H9 (cell line): ENCODE measurements around the gene SLF1. TPM values are rescaled to one million over a fixed set of nuclear protein-coding genes. Genes with fewer than 3 reads are reported as not detected.

ENCODE experiments used
- DNase-seq: peaks from one replicate; pipeline ENCODE4 v3.0.0-alpha.2; 2017
- H2AFZ ChIP-seq: one replicate; pipeline ENCODE4 v1.6.1; 2013; ENCODE audit warnings: mild to moderate bottlenecking, low read length, control low read depth, moderate library complexity
- H2AK5ac ChIP-seq: 2 replicates; pipeline ENCODE4 v1.6.1; 2013; ENCODE audit warnings: low read length, control low read depth, mixed read lengths; ENCODE audit not compliant: insufficient read length
- H2BK120ac ChIP-seq: one replicate; pipeline ENCODE4 v1.6.1; 2013; ENCODE audit warnings: low read depth, mild to moderate bottlenecking, low read length, control low read depth, inconsistent platforms; ENCODE audit not compliant: poor library complexity, severe bottlenecking
- H2BK12ac ChIP-seq: 2 replicates; pipeline ENCODE4 v1.6.1; 2013; ENCODE audit warnings: low read length, control low read depth, mixed read lengths, low read depth; ENCODE audit not compliant: insufficient read length
- H2BK15ac ChIP-seq: 2 replicates; pipeline ENCODE4 v1.6.1; 2013; ENCODE audit warnings: low read depth, low read length, control low read depth
- H2BK20ac ChIP-seq: one replicate; pipeline ENCODE4 v1.6.1; 2013; ENCODE audit warnings: low read depth, mild to moderate bottlenecking, low read length, control low read depth, inconsistent platforms; ENCODE audit not compliant: poor library complexity, severe bottlenecking
- H2BK5ac ChIP-seq: 2 replicates; pipeline ENCODE4 v1.6.1; 2013; ENCODE audit warnings: low read length, control low read depth, mixed read lengths; ENCODE audit not compliant: insufficient read length
- H3K14ac ChIP-seq: 2 replicates; pipeline ENCODE4 v1.6.1; 2013; ENCODE audit warnings: low read length, control low read depth; ENCODE audit not compliant: insufficient read depth
- H3K18ac ChIP-seq: 2 replicates; pipeline ENCODE4 v1.6.1; 2013; ENCODE audit warnings: low read depth, mild to moderate bottlenecking, mixed read lengths, low read length, control low read depth; ENCODE audit not compliant: insufficient read length
- H3K23ac ChIP-seq: 2 replicates; pipeline ENCODE4 v1.6.1; 2013; ENCODE audit warnings: low read length, control low read depth, mixed read lengths, low read depth; ENCODE audit not compliant: insufficient read length
- H3K23me2 ChIP-seq: 2 replicates; pipeline ENCODE4 v1.6.1; 2013; ENCODE audit warnings: low read depth, mild to moderate bottlenecking, mixed read lengths, low read length, control low read depth; ENCODE audit not compliant: insufficient read length, poor library complexity, severe bottlenecking
- H3K27ac ChIP-seq: 2 replicates; pipeline ENCODE4 v1.5.1; 2013; ENCODE audit warnings: low read length, control low read depth, mixed read lengths, low read depth; ENCODE audit not compliant: insufficient read length
- H3K27me3 ChIP-seq: 2 replicates; pipeline ENCODE4 v1.6.1; 2013; ENCODE audit warnings: low read length, control low read depth, inconsistent platforms; ENCODE audit not compliant: insufficient read depth
- H3K4ac ChIP-seq: 2 replicates; pipeline ENCODE4 v1.6.1; 2013; ENCODE audit warnings: low read depth, mild to moderate bottlenecking, control low read depth, inconsistent platforms, low read length, moderate library complexity
- H3K4me1 ChIP-seq: 2 replicates; pipeline ENCODE4 v1.6.1; 2013; ENCODE audit warnings: low read length, control low read depth, inconsistent platforms; ENCODE audit not compliant: insufficient read depth
- H3K4me2 ChIP-seq: 2 replicates; pipeline ENCODE4 v1.6.1; 2013; ENCODE audit warnings: low read length, control low read depth, mixed read lengths; ENCODE audit not compliant: insufficient read length, insufficient read depth
- H3K56ac ChIP-seq: 2 replicates; pipeline ENCODE4 v1.6.1; 2013; ENCODE audit warnings: low read depth, mild to moderate bottlenecking, mixed read lengths, low read length, control low read depth; ENCODE audit not compliant: insufficient read length
- H3K79me1 ChIP-seq: 2 replicates; pipeline ENCODE4 v1.6.1; 2013; ENCODE audit warnings: low read depth, mild to moderate bottlenecking, moderate library complexity, low read length, control low read depth, inconsistent platforms; ENCODE audit not compliant: insufficient read depth, poor library complexity, severe bottlenecking
- H3K79me2 ChIP-seq: 2 replicates; pipeline ENCODE4 v1.6.1; 2013; ENCODE audit warnings: low read length, control low read depth, inconsistent platforms; ENCODE audit not compliant: insufficient read depth
- H3K9ac ChIP-seq: 2 replicates; pipeline ENCODE4 v1.6.1; 2013; ENCODE audit warnings: low read length, control low read depth, mixed read lengths; ENCODE audit not compliant: insufficient read length; ENCODE audit errors: extremely low read depth
- H3K9me3 ChIP-seq: one replicate; pipeline ENCODE4 v1.6.1; 2013; ENCODE audit warnings: low read depth, low read length, inconsistent platforms; ENCODE audit not compliant: control insufficient read depth
- H3T11ph ChIP-seq: one replicate; pipeline ENCODE4 v1.6.1; 2013; ENCODE audit warnings: mild to moderate bottlenecking, low read length, control low read depth, inconsistent platforms
- H4K20me1 ChIP-seq: one replicate; pipeline ENCODE4 v1.6.1; 2013; ENCODE audit not compliant: control insufficient read depth, insufficient read length, insufficient read depth
- H4K5ac ChIP-seq: 2 replicates; pipeline ENCODE4 v1.6.1; 2013; ENCODE audit warnings: low read depth, mild to moderate bottlenecking, mixed read lengths, low read length, control low read depth; ENCODE audit not compliant: insufficient read length
- H4K8ac ChIP-seq: replicated peaks from 2 replicates; pipeline ENCODE4 v1.6.1; 2013; ENCODE audit warnings: low read length, control low read depth, mixed read lengths, low read depth; ENCODE audit not compliant: insufficient read length
- H4K91ac ChIP-seq: 2 replicates; pipeline ENCODE4 v1.6.1; 2013; ENCODE audit warnings: low read depth, mild to moderate bottlenecking, moderate library complexity, mixed read lengths, low read length, control low read depth; ENCODE audit not compliant: insufficient read length
- H3K27ac Mint-ChIP-seq, 3 experiments: 2 replicates in 2 of 3; 3 replicates in 1 of 3; pipeline ENCODE4 v1.8.0; 2020 to 2021; ENCODE audit warnings: mixed read lengths in 3 of 3, mild to moderate bottlenecking in 1 of 3, moderate library complexity in 1 of 3
- H3K27me3 Mint-ChIP-seq: 2 replicates; pipeline ENCODE4 v1.8.0; 2021; ENCODE audit warnings: low read depth, mild to moderate bottlenecking, moderate library complexity, mixed read lengths
- H3K36me3 Mint-ChIP-seq, 3 experiments: 2 replicates in 2 of 3; 3 replicates in 1 of 3; pipeline ENCODE4 v1.8.0; 2020 to 2021; ENCODE audit warnings: low read depth in 3 of 3, mixed read lengths in 3 of 3; ENCODE audit not compliant: insufficient read depth in 1 of 3
- H3K4me1 Mint-ChIP-seq, 2 experiments: 2 replicates each; pipeline ENCODE4 v1.8.0; 2020; ENCODE audit warnings: mixed read lengths in 2 of 2
- H3K4me3 Mint-ChIP-seq, 2 experiments: 2 replicates in 1 of 2; 3 replicates in 1 of 2; pipeline ENCODE4 v1.8.0; 2020 to 2021; ENCODE audit warnings: mild to moderate bottlenecking in 2 of 2, mixed read lengths in 2 of 2, moderate library complexity in 1 of 2
- H3K9me3 Mint-ChIP-seq, 2 experiments: 2 replicates in 1 of 2; 3 replicates in 1 of 2; pipeline ENCODE4 v1.8.0; 2020; ENCODE audit warnings: mild to moderate bottlenecking in 2 of 2, mixed read lengths in 2 of 2, moderate library complexity in 1 of 2
- CTCF ChIP-seq: fragments of 200-600 bp; sonication (generic); conservative IDR thresholded peaks from 3 replicates; pipeline ENCODE4 v1.8.0; 2021; ENCODE audit warnings: antibody characterized with exemption, mild to moderate bottlenecking
- WGBS: extraction: QIAGEN DNeasy Blood & Tissue Kit; methylation state at CpG from one replicate; pipeline ENCODE4 v1.1.7; 2013; ENCODE audit warnings: missing lambda C conversion rate, low lambda C conversion rate, mixed read lengths; ENCODE audit not compliant: insufficient read length; ENCODE audit errors: extremely low coverage; 5-methylcytosine and 5-hydroxymethylcytosine counted together
- total RNA-seq: library from RNA; stranded (reverse); gene quantifications from 2 replicates; pipeline ENCODE4 v1.2.1, GENCODE V29; 2021

The SLF1 gene
- total RNA-seq, 1 experiment from 2014 or later = 12.5 TPM

- Histone ChIP-seq H4K91ac (no peak overlapping the region), H2AFZ (no peak overlapping the region), H3K4me2 (no peak overlapping the region), H3K56ac (no peak overlapping the region), H3K14ac (no peak overlapping the region), H3K18ac (no peak overlapping the region), H3K4me1 (no peaks in the 10 kb centered on the region), H2AK5ac (no peak overlapping the region), H4K20me1 (no peaks in the 10 kb centered on the region), H3K27ac (no peak overlapping the region), H3K27me3 (no peaks in the 10 kb centered on the region), H3K23ac (no peak overlapping the region), H3K9me3 (no peaks in the 10 kb centered on the region), H2BK5ac (no peak overlapping the region), H3K4ac (no peak overlapping the region), H3K9ac (no peak overlapping the region), H3K79me1 (no peaks in the 10 kb centered on the region), H2BK120ac (no peak overlapping the region), H3K79me2 (no peaks in the 10 kb centered on the region), H3K23me2 (no peaks in the 10 kb centered on the region), H2BK15ac (no peak overlapping the region), H4K8ac (no peak overlapping the region), H2BK12ac (no peak overlapping the region), H3T11ph (no peak overlapping the region), H2BK20ac (no peak overlapping the region), H4K5ac (no peak overlapping the region)
- Mint-ChIP-seq H3K4me1 (no peaks in the 10 kb centered on the region), H3K27me3 (no peaks in the 10 kb centered on the region), H3K9me3 (no peaks in the 10 kb centered on the region; a peak in 2 of 5 replicates), H3K36me3 (peaks cover 16 to 21% (median 16%) of the 10 kb centered on the region in 3 experiments), H3K27ac (peak overlapping the region in 1 of 3 experiments; percentile 18; a peak in 1 of 7 replicates), H3K4me3 (no peak overlapping the region)
- TF ChIP-seq CTCF = no peak
- DNase-seq = no peak
- WGBS = no CpG with 5 or more reads among the region's 1 CpG
Observed at GRCh38 chr5:94700592-94700991, 82.1 kb downstream of the SLF1 start.
